T47D (cell line): ENCODE measurements around the gene CYTH2.
A peak's percentile ranks its signal among the peaks of the same experiment; 100 is the strongest.

Source experiments
- DNase-seq, 2 experiments: peaks; one replicate each; pipeline versions ENCODE4 v3.0.0 to v3.0.0-alpha.2; 2011 to 2012; ENCODE audit warnings: low read depth in 1 of 2, low spot score in 1 of 2
- JUND ChIP-seq: IDR thresholded peaks from 2 replicates; pipeline ENCODE4 v1.6.1; 2012; ENCODE audit warnings: low read depth
- in situ Hi-C: cut with HindIII; loops from 2 replicates; pipeline ENCODE4 v1.10.0; 2016; ENCODE audit warnings: low sequenced_read_pairs, low pct_unique_long_range_greater_than_20kb

The CYTH2 gene

GRCh38 chr19:48469289-48469881 is at the start of gene CYTH2:
CYTH2 (plus strand) TSS chr19:48469369; CDS start chr19:48469508, 139 bp downstream.
- no peak for TF ChIP-seq JUND
- DNase-seq = peak in 1 of 2 experiments; percentile 83
- in situ Hi-C loops = no loop called here

DNA sequence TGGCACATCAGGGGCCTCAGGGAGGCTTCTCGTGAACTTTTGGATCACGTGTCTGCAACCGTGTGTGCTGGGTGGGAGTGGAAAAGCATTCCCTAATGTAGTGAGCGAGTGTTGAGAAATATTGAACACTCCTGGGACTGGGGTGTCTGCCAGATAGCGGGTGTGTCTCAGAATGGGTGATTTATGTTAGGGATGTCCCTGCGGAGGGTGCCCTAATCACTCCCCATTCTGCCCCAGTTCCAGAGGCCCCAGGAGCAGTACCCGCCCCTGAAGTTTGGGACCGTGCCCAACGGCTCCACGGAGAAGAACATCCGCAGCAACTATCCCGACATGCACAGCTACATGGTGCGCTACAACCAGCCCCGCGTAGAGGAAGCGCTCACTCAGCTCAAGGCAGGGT is 47.6 kb upstream of the CYTH2 start:
- no peak for TF ChIP-seq JUND
- DNase-seq = no peak
- in situ Hi-C loops = no loop called here

- no peak for DNase-seq
- no peak for TF ChIP-seq JUND
- in situ Hi-C loops = no loop called here
Measured at GRCh38 chr19:48424694-48425219, 44.4 kb upstream of the CYTH2 start.

GRCh38 chr19:48428670-48429069 is 40.5 kb upstream of the CYTH2 start:
- no peak for TF ChIP-seq JUND
- in situ Hi-C loops = no loop called here
- DNase-seq = no peak

- DNase-seq = no peak
- in situ Hi-C loops = no loop called here
- TF ChIP-seq JUND = no peak
Measured at GRCh38 chr19:48433337-48433736, 35.8 kb upstream of the CYTH2 start.

DNA sequence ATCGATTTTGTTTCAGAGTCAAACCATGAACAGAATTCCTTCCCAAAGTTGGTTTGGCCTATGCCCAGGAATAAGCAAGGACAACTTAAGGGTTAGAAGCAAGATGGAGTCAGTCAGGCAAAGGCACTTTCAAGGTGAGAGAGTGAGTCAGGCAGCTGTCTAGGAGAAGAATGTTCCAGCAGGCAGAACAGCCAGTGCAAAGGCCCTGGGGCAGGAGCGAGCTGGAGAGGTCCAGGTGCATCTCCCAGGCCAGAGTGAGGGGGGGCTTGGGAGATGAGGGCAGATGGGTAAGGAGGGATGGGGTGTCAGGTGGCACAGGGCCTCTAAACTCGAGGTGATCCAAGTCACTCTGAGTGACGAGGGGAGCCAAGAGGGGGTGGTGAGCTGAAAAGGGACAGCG is 32.6 kb upstream of the CYTH2 start:
- DNase-seq = no peak
- in situ Hi-C loops = no loop called here
- no peak for TF ChIP-seq JUND

DNA sequence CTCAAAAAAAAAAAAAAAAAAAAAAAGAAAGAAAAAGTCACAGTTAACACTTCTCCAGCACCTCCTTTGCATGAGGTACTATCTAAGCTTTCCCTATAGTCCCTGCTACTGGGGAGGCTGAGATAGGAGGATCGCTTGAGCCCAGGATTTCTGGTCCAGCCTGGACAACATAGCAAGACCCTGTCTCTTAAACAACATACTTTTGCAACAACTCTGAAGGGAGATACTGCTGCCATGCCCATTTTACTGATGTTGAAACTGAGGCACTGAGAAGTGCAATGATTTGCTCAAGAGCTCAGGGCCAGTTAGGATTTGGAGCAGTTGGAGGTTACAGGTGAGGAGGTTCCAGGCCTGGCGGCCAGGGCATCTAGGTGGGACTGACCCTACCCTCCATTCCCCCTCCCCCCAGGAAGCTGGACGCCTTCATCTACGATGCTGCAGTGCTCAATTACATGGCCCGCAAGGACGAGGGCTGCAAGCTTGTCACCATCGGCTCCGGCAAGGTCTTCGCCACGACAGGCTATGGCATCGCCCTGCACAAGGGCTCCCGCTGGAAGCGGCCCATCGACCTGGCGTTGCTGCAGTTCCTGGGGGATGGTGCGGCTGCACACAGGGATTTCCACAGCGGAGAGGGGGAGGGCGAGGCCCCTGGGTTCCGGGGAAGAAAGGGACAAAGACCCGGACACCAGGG is 27.7 kb upstream of the CYTH2 start:
- TF ChIP-seq JUND = no peak
- in situ Hi-C loops = no loop called here
- DNase-seq = no peak

- in situ Hi-C loops = no loop called here
- no peak for TF ChIP-seq JUND
- DNase-seq = no peak
Measured at GRCh38 chr19:48442116-48443035, 26.8 kb upstream of the CYTH2 start.

- no peak for TF ChIP-seq JUND
- no peak for DNase-seq
- in situ Hi-C loops = no loop called here
Measured at GRCh38 chr19:48443256-48443655, 25.9 kb upstream of the CYTH2 start.

DNA sequence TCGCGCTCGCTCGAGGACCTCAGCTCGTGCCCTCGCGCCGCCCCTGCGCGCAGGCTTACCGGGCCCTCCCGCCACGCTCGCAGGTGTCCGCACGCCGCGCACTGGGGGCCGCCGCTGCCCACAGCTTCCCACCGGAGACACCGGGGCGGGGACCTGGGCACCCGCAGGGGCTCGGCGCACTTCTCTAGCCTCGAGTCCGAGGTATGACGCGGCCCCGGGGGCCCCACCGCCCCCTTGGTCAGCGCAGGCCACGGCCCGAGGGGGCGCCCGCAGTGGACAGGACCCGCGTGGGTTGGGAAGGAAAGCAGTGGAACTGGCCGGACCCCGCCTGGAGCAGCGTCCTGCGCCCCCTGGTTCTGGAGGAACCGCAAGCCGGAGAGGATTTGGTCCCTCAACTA is 25.4 kb upstream of the CYTH2 start:
- no peak for TF ChIP-seq JUND
- DNase-seq = no peak
- in situ Hi-C loops = no loop called here

- in situ Hi-C loops = no loop called here
- DNase-seq = peak in 1 of 2 experiments; percentile 79
- no peak for TF ChIP-seq JUND
Measured at GRCh38 chr19:48444129-48444935, 24.8 kb upstream of the CYTH2 start.

- TF ChIP-seq JUND = no peak
- no peak for DNase-seq
- in situ Hi-C loops = no loop called here
Measured at GRCh38 chr19:48444936-48445200, 24.3 kb upstream of the CYTH2 start.
